Choroid plexus epithelial cell (primary cell): ENCODE data around the gene PNPLA4.

ENCODE experiments used
- DNase-seq: peaks from one replicate; pipeline ENCODE4 v3.0.0-alpha.2; 2010; ENCODE audit warnings: low read depth
- H3K4me3 ChIP-seq: 2 replicates; pipeline ENCODE4 v1.5.1; 2011; ENCODE audit warnings: low read depth, mild to moderate bottlenecking, control low read depth, low read length, moderate library complexity
- CTCF ChIP-seq: conservative IDR thresholded peaks from 2 replicates; pipeline ENCODE4 v1.5.1; 2011; ENCODE audit warnings: low read depth, mild to moderate bottlenecking, control low read depth, inconsistent platforms, low read length, moderate library complexity

PNPLA4 gene

GRCh38 chrX:7876957-7877356 lies 50.3 kb downstream of the PNPLA4 start:
- DNase-seq = no peak

DNA sequence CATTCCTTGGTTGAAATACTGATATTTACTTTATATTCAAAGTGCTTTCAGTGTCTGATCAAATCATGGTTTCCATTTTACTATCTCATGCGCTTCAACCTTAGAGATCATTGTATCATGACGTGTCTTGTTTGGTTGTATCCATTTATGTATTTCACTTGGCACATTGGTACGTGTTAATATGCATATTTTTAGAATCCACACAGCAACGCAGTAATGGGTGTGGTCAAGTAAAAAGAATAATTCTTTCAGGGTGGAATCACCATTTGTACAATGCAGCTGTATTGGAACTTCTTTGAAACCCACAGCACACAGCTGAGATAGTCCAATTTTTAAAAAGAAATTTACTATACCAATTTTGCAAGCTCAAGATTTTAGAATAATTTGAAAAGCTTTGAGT lies 55.2 kb downstream of the PNPLA4 start:
- no peak for DNase-seq
- no peak overlapping the region for H3K4me3 ChIP-seq
- no peak for TF ChIP-seq CTCF

More at GRCh38 chrX:7876957-7877356, 50.3 kb downstream of the PNPLA4 start:
- TF ChIP-seq CTCF = no peak
- no peak overlapping the region for H3K4me3 ChIP-seq

DNA sequence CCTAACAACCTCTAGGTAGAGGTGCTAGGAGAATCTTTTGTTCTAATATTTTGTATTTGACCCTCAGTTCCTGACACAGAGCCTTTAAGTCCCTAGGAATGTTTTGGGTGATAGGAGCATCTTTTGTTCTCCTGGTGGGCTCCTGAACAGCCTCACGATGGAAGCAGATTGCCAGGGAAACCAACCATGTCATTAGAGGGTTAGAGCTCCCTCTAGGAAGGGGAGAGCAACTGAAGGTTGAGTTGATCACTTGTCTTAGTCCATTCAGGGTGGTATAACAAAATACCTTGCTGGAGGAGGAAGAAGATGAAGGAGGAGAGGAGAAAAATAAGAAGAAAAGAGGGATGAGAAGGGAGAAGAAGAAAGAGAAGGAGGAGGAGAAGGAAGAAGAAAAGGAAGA lies 75.0 kb downstream of the PNPLA4 start:
- H3K4me3 ChIP-seq = no peak overlapping the region
- no peak for TF ChIP-seq CTCF
- DNase-seq = no peak
